Right lobe of liver (tissue), 4 donors: Measurements from ENCODE around the gene RRAGD.
"Not testable (repeated sequence)": the region's sequence is repeated elsewhere in the genome, so short reads cannot be mapped to it uniquely, and the experiment has no call there.

Experiments used
- POLR2A ChIP-seq: fragments of 450-650 bp; IDR thresholded peaks from one replicate; pipeline ENCODE4 v1.6.1; 2017; ENCODE audit warnings: antibody characterized with exemption, mild to moderate bottlenecking
- TF ChIP-seq, protein P1 (sequence below), 4 donors: fragments of 200-600 bp in 3 of 4; fragments of 450-650 bp in 1 of 4; IDR thresholded peaks; one replicate each; pipeline versions ENCODE4 v1.5.1 to v1.8.0; 2016 to 2022; ENCODE audit warnings: antibody characterized with exemption in 4 of 4, mild to moderate bottlenecking in 2 of 4
- donor health status: DM: no; HTN: no; CAD: no.
- donor health status: DM: no; HTN: no; CAD: no.
- donor health status: DM: no; HTN: yes; CAD: no.

DNA sequence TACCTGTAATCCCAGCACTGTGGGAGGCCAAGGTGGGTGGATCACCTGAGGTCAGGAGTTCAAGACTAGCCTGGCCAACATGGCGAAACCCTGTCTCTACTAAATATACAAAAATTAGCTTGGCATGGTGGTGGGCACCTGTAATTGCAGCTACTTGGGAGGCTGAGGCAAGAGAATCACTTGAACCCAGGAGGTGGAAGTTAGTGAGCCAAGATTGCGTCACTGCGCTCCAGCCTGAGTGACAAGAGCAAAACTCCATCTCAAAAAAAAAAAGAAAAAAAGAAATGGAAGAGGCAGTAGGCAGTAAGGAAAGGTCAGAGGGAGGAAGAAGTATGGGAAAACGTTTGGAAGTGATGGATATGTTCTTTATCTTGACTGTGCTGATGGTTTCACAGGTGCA lies 14.2 kb downstream of the RRAGD start:
- TF ChIP-seq, protein P1, sequence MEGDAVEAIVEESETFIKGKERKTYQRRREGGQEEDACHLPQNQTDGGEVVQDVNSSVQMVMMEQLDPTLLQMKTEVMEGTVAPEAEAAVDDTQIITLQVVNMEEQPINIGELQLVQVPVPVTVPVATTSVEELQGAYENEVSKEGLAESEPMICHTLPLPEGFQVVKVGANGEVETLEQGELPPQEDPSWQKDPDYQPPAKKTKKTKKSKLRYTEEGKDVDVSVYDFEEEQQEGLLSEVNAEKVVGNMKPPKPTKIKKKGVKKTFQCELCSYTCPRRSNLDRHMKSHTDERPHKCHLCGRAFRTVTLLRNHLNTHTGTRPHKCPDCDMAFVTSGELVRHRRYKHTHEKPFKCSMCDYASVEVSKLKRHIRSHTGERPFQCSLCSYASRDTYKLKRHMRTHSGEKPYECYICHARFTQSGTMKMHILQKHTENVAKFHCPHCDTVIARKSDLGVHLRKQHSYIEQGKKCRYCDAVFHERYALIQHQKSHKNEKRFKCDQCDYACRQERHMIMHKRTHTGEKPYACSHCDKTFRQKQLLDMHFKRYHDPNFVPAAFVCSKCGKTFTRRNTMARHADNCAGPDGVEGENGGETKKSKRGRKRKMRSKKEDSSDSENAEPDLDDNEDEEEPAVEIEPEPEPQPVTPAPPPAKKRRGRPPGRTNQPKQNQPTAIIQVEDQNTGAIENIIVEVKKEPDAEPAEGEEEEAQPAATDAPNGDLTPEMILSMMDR (IDR thresholded peaks at IDR 0.05): not testable (repeated sequence)
- not testable (repeated sequence) for TF ChIP-seq POLR2A
